ENCODE data around the gene GADD45G. TPM values are rescaled to one million over a fixed set of nuclear protein-coding genes. Genes with fewer than 3 reads are reported as not detected.

Gene GADD45G
- total RNA-seq, 1 donor from 2014 or later: 10.9 TPM

DNA sequence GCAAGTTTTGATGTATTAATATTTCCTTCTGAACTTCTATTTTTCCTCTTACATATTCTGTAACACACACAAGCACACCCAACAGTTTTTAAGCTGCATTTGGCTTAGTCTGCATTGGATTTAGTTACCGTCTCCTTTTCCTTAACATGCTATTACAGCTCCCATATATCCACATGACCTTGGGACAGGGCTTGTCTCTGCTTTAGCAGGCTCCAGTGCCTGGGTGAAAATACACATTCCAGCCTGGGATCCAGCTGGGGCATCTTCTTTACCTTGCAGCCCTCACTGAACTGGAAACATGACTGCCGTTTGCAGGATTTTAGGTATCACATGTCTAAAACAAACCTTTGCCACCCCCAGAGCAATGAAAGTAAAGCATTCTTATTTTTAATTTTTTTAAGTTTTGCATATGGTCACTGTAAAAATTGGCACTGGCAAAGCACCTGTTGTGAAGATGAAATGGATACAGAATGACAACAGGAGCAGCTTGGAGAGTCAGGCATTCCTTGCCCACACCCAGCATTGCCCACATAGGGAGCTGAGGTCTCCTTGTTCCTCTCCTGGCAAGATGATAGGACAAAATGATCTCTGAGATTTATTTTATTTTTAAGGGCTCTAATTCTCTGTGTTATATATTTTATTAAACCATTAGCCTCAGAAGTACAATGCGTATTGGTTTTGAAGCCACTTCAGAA, 4.0 kb downstream of the GADD45G start:
- intact Hi-C loops (cut with micrococcal nuclease): loop anchor here (10.0 kb wide), 2 partner anchors 616 to 1266 kb away; no protein-coding TSS in a partner anchor

DNA sequence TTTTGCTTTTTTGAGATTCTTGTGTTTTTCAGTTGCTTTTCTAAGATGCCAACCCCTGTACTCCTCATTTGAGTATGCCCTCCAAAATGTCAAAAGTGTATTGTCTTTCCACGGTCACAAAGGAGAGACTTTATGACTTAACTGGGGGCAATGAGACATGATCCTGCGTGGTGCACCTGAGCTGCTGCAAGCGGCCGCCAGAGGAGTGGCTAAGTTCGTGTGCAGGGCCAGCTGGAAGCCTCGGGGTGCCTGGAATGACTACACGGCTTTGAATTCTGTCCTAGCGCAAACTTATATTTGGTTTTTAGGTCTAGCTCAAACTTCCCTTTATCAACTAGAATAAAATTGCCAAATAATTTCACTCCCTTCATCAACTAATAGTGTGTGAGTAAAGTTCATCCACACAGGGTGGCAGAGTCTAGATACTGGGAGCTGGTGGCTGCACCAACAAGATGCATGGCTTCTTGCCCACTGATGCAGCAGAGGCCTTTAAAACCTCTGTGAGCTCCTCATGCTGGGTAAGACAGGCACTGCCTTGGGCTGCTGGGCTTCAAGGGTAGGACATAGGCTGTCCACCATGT, 4.7 kb downstream of the GADD45G start:
- intact Hi-C loops (cut with micrococcal nuclease): loop anchor here (10.0 kb wide), 2 partner anchors 615 to 1265 kb away; no protein-coding TSS in a partner anchor

DNA sequence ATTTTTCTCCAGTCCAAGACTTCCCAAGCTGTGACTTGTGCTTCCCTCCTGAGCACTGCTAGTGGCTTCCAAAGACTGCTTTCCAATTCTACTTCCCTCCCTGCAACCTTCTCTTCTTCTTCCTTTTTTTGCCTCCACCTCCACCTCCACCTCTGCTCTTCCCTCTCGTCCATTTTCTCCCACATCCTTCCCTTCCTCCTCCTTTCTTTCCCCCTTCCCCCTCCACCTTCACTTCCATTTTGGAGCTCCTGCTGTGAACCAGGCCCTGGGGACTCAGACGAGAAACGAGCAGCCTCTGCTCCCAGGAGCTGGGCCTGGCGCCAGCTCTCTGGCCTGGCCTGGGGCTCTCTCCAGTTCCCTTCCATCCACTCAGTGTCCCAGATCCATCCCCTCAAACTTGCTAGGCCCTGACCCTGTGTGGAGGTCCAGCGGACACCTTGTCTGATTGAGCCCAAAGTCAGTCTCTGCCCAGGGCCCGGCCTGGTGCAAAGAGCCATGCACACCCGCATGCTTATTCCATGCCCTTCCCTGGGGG, 5.6 kb downstream of the GADD45G start:
- intact Hi-C loops (cut with micrococcal nuclease): no loop called here

DNA sequence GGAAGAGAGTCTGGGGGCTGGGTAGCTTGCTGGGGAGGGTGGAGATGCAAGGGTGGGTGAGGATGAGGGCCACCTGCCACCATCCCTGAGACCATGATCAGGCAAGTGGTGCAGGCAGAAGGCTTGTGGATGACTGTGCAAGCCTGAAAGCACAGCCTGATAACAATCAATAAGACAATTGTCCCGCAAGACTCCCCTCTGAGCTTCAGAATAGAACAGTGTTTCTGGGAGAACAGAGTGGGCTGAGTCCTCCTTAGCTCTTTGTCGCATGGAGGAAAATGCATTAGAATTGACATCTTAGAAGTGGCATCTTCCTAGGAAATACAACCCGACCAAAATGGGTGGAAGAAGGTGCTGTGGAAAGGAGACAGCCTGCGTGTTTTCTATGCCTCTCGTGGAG, 6.6 kb downstream of the GADD45G start:
- intact Hi-C loops (cut with micrococcal nuclease): no loop called here

DNA sequence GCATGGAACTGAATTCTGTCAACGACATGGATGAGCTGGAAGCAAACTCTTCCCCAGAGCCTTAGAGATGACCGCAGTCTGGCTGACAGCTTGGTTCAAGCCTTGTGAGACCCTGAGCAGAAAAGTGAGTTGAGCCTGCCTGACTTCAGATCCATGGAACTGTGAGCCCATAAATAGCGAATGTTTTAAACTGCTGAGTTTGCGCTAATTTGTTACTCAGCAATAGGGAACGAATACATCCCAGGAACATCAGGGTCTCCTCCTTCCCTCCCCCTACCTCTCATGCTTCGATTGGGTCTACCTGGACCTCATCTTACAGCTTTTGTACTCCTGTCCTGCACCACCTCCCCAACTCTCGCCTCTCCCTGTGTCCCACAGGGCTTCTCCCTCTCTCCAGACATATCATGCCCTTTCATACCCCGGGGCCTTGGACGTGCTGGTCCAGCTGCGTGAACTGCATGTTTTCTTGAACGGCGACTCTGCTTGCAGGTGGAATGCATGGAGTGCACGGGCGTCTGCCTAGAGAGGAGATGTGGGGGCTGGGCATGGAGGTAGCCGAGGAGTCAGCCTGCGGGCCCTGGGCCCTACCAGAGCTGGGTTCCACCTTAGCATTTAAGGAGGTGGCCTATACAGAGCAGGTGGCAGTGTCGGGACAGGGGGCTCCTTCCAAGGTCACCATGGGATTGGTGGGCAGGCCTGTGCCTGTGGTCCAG, 7.9 kb downstream of the GADD45G start:
- intact Hi-C loops (cut with micrococcal nuclease): no loop called here

DNA sequence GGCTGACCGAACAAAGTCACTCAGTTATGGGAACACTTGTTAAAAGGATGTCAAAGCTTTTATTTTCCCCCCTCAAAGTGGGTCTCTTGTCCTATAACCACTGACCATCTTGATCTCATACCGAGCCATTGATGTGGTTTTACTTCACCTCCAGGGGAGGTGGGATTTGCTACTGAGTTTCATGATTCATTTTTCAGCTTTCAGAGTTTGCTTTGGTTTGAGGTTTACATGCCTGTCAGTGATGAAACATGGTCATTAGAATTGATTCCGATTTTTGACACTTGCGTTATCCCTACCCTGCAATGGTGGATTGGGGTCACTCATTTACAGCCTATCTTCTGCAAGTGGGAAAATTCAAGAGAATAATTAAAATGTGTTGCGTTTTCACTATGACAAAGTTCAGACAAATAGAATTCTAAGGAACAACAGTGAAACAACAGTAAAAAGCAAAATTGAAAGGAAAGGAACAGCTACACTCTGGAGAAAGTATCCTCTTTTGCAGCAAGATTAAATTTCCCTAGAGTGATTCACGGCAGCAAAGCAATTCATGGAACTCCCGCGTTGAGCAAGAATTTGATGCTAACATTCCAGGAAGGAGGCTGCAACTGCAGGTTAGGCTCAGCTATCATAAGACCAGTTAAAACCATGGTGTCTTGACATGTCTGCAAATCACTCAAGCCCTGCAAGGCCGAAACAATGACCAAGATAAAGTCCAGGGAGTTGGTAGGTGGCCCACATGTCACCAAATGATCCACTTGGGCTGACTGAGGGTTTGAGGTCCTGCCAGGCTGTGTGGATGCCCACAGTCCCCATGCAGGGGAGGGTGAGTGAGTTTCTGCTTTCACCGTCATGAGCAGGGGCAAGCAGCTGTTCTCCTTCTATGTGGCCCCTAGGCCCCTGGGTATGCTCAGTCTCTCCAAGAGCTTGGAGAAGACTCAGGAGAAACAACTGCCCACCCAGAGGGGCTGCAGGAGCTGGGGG, 9.4 kb downstream of the GADD45G start:
- intact Hi-C loops (cut with micrococcal nuclease): no loop called here

DNA sequence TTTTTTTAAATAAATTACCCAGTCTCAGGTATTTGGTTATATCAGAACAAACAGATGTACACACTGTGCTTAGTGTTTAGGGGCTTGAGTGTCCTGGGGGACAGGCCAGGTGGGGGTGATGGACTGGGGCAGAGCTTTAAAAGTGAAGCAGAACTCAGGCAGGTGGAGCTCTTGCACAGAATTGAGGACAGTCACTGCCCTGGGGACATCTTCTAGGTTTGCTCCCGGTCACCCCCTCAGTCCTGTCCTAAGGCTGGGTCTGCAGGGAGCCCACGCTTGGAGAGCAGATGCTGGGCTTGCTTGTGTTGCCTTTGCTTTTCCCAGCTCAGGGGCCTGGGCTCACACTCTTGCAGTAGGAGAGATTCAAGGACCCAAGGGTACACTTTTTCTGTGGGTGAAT, 10.8 kb downstream of the GADD45G start:
- intact Hi-C loops (cut with micrococcal nuclease): no loop called here

DNA sequence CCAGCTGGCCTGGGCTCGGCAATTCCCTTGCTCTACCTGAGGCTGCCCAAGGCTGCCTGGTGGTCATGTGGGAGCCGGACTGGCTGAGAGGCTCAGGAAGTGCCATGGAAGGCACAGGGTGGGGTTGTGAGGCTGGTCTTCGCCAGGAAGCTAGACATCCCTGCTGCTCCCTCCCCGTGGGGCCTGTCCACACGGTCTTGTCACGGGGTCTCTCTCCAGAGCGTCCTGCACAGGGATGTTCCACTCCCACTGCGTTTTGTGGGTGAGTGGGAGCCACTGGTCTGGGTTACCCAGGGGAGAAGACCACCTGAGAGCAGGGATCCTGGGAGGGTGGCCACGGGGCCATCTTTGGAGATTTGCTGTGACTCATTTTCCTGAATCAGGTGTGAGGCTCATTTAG, 11.6 kb downstream of the GADD45G start:
- intact Hi-C loops (cut with micrococcal nuclease): no loop called here

DNA sequence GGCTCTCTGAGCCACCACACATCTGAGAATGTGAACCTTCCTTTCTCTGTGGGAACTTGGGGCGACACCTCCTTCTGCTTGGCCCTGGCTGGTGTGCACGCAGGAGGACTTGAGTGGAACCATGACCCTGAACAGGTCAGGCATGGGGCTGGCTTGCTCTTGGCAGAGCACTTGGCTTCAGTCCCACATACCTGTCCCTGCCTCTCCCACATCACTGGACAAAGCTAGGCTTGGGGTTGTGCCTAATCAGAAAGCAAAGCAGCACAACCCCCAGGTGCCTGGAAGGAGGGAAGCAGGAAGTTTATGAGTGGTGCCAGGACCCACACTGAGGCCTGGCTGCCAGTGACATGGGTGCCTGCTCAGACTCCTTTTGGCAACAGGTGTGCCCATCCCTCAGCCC, 13.2 kb downstream of the GADD45G start:
- intact Hi-C loops (cut with micrococcal nuclease): no loop called here

DNA sequence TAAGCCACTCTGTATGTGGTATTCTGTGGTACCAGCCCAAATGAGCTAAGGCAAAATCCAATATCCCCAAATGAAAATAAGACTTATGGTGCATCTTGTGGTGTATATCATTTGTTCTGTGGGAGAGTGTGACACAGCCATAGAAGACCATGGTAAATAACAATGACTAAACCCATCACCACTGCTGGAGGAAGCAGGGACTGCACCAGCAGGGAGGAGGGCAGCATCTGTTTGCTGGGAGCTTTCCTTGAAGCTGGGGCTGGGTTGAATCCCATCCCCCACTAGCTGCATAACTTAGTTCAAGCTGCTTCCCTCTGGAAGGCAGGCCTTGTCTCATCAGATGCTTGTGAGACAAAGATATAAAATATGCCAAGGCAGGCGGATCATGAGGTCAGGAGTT, 14.2 kb downstream of the GADD45G start:
- intact Hi-C loops (cut with micrococcal nuclease): no loop called here

DNA sequence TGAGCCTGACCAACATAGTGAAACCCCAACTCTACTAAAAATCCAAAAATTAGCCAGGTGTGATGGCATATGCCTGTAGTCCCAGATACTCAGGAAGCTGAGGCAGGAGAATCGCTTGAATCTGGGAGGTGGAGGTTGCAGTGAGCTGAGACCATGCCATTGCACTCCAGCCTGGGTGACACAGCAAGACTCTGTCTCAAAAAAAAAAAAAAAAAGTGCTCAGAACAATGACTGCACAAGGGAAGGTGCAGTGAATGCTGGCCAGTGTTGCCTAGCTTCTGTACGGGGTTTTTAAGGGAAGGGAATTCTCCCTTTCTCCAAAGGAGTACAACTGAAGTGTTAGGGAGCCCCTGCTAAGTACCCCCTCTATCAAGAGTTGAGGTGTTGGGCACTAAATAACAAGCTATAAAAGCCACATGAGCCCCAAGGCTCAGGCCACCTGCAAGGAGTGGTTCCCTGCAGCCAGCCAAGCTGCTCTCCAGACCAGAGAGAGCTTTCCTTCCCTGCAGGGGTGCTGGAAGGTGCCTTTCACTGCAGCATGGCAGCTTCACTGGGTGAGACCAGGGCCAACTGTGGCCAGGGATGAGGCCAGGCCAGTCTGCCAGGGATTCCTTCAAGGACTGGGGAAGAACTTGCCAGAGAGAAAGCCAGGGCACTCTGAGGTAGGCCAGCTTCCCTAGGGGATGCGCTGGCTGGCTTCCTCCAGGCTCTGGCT, 14.8 kb downstream of the GADD45G start:
- intact Hi-C loops (cut with micrococcal nuclease): no loop called here

DNA sequence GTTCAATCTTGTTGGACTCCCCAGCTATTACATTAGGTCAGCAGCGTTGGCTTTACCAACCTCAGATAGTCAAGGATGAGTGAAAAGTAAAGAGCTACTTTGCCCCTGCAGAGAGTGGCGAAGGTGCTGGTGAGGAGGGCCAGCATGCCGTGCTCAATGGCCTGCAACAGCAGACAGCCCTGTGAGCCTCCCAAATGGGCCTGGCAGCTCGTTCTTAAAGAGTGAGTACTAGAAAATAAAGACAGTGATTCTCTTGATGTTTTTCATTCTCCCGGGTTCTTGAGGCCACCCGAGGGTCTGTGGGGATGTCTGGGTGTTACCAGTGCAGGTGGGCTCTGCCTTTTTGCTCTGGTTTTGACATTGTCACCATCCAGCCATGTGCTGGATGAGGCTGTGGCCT, 16.2 kb downstream of the GADD45G start:
- intact Hi-C loops (cut with micrococcal nuclease): no loop called here

DNA sequence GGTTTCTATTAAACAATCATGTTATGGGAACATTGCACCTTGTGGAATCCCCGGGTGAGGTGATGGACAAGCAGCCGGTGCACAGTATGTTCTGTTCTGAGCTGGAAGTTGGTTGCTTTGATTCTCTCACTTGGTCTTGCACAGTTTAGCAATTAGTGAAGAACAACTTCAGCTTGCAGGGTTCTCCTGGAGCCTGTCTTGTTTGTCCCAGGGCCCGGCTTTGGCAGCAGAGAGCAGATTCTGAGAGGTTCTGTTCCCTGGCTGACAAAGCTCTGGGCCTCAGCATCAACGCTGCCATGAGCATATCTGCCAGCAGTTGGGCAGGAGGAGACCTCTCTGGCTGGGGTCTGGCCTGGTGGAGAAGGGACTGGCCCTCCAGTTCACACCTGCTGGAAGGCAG, 16.9 kb downstream of the GADD45G start:
- intact Hi-C loops (cut with micrococcal nuclease): no loop called here

DNA sequence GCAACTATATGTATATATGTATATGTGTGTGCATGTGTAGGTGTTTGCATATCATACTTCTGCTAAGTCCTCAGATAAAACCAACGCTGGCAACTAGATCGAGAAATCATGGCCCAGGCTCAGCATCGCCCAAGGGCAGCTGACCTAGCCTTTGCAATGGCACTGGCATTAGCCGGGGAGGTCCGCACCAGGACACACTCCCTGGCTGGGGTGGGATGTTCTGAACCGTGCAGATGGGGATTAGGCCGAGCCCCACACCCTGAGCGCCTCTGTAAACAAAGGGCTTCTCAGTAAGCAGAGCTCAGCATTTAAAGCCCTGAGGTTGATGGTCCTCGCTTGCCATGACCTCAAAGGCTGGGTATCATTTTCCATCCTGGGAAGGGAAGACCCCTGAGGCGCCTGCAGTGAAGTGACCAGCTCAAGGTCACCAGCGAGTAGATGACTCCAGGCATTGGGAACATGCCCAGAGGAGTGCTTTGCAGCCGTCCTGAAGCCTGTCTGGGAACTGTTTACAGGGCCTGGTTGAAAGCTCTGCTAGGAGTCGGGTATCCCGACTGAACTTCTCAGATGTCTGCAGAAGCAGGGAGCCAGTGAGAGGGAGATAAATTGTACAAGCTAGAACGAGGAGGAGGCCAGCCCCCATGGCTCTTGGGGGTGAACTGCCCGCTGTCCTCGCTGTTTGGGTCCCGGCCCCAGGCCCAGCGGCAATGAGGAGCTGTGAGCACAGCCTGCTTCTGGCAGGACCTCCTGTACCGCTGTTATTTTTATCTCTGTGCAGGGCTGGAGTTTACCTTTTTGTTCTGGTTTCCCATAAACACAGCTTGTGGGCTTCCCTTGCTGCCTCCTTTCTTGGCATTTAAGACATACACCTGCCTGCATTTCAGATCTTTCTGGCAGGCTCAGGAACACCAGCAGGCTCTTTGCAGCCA, 18.4 kb downstream of the GADD45G start:
- intact Hi-C loops (cut with micrococcal nuclease): no loop called here

DNA sequence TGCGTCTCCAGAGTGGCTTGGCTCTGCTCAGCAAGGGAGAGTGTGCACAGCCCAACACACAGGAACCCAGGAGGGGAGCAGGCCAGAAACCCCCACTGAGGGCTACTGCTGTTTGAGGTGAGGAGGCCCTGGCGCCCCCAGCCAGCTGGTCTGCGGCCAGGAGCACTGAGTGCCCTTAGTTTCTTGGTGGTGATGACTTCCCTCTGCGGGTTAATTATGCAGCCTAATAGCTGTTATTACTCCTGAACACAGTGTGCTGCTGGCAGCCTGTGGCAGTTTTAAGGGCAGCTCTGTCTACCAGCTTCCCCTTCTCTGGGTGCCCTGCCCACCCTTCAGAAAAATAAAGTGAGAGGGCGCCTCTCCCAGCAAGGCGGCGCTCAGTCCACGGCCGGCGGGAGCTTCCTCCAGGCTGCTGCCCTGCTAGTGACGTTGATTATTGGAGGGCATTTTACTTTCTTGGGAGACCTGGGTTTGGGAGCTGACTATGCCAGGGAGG, 19.2 kb downstream of the GADD45G start:
- intact Hi-C loops (cut with micrococcal nuclease): no loop called here

DNA sequence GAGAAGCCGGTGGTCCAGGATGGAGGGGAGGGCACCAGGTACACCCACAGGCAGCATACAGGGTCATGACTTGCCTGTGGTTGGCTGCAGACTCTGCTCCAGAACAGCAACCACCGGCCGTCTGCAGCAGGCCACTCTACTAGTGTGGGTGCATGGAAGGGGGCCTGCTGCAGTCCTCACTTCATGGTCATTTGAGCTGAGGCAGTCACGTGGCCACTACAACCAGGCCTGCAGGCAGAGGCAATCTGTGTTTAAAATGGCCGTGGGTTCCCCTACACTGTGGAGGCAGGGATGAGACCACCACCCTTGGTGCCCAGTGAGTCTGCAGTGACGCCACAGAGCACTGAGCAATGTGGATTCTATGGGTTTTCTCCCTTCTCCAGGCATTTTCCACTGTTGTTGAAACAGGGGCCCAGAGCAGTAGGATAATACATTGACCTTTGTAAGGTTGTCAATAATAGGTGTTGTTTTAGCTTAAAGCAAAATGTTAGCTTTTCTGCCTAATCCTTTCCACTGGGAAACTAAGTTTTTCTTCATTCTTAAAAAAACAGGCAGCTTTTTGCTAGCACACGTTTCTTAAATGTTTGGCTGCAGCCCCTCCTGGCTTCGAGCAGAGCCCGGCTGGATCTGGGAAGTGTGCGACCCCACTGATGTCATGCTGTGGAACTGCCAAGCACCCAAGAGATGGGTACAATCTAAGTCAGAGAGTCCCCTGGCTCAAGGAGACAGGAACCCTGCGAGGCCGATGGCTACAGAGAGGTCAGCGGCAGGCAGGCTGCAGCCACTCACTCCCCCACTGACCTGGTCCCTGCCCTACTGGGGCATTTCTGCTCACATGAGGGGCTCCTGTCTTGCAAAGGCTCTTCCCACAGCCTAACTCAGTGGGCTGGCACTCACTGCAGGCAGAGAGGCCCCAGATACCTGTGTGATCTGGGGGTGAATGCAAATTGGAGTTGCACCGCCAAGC, 21.2 kb downstream of the GADD45G start:
- intact Hi-C loops (cut with micrococcal nuclease): no loop called here

DNA sequence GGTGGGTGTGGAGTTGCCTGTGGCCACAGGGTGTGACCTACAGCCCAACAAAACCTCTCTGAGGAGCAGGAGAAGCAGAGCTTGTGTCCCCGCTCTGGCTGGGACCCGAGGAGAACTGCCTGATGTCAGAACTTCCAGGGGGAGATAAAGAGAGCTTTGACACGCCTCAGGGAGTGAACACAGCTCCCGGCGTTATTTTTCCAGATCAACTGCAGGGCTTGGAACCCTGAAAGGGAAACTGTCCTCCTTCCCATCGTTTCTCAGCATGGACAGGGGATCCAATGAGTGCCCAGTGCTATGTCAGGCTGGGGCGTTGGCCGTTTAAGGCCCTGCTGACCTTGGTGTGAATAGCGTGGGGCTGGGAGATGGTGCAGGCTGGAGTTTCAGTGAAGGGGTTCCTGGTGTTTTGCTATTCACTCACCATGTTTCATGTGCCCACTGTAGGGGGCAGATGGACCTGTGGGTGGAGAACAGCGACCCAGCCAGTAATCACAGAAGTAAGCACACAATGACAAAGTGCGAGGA, 22.0 kb downstream of the GADD45G start:
- intact Hi-C loops (cut with micrococcal nuclease): no loop called here

DNA sequence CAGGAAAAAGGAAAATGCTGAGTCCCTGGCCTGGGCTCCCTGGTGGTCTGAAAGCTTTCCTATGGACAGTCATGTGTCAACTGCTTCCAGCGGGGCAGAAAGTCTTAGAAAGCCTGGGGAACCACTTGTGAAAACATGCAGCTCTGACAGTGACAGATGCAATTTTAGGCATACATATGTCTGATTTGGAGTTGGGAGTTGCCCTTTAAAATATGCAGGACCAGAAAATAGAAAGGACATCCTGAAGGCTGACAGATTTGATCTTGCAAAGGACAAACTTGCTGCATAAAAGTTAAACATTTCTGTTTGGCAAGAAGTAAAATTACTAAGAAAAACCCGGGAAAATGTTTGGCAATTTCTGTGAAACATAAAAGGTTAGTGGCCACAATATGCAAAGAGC, 23.8 kb downstream of the GADD45G start:
- intact Hi-C loops (cut with micrococcal nuclease): no loop called here
